GM23338 (cell line): ENCODE results near the gene ERI3. TPM values are rescaled to one million over a fixed set of nuclear protein-coding genes. Genes with fewer than 3 reads are reported as not detected.

Experiments used
- ATAC-seq: fragments of 200-7000 bp; cut with Tn5 transposase; 3 replicates; pipeline ENCODE4 v1.9.1; 2020
- DNase-seq: peaks from one replicate; pipeline ENCODE4 v3.0.0-alpha.2; 2015; ENCODE audit warnings: low spot score
- H2AFZ ChIP-seq: fragments of 200-600 bp; sonication (generic); 2 replicates; pipeline ENCODE4 v1.8.0; 2016; ENCODE audit warnings: antibody characterized with exemption, mild to moderate bottlenecking, moderate library complexity
- H3F3A ChIP-seq: fragments of 200-600 bp; sonication (generic); replicated peaks from 2 replicates; pipeline ENCODE4 v1.8.0; 2017; ENCODE audit warnings: antibody characterized with exemption, mixed run types, low read depth
- H3K27ac ChIP-seq: fragments of 200-600 bp; sonication (generic); 2 replicates; pipeline ENCODE4 v1.6.1; 2016; ENCODE audit warnings: low read depth
- H3K27me3 ChIP-seq: fragments of 200-600 bp; sonication (generic); 2 replicates; pipeline ENCODE4 v1.8.0; 2016; ENCODE audit warnings: mild to moderate bottlenecking, mixed run types, moderate library complexity; ENCODE audit not compliant: insufficient read depth
- H3K36me3 ChIP-seq: fragments of 200-600 bp; sonication (generic); 2 replicates; pipeline ENCODE4 v1.8.0; 2016; ENCODE audit warnings: mild to moderate bottlenecking; ENCODE audit not compliant: insufficient read depth
- H3K4me1 ChIP-seq: fragments of 200-600 bp; sonication (generic); 2 replicates; pipeline ENCODE4 v1.8.0; 2016; ENCODE audit warnings: mild to moderate bottlenecking, moderate library complexity; ENCODE audit not compliant: insufficient read depth
- H3K4me2 ChIP-seq: fragments of 200-600 bp; sonication (generic); 2 replicates; pipeline ENCODE4 v1.7.1; 2017; ENCODE audit warnings: mixed run types
- H3K4me3 ChIP-seq: fragments of 200-600 bp; sonication (generic); 2 replicates; pipeline ENCODE4 v1.6.1; 2016; ENCODE audit warnings: mixed run types
- H3K79me2 ChIP-seq: fragments of 200-600 bp; sonication (generic); replicated peaks from 2 replicates; pipeline ENCODE4 v1.8.0; 2017; ENCODE audit warnings: mild to moderate bottlenecking; ENCODE audit not compliant: insufficient read depth
- H3K9me2 ChIP-seq: fragments of 200-600 bp; sonication (generic); 2 replicates; pipeline ENCODE4 v1.8.0; 2017; ENCODE audit not compliant: insufficient read depth
- H4K20me1 ChIP-seq: fragments of 200-600 bp; sonication (generic); replicated peaks from 2 replicates; pipeline ENCODE4 v1.8.0; 2017; ENCODE audit warnings: mild to moderate bottlenecking; ENCODE audit not compliant: insufficient read depth
- H3K27ac Mint-ChIP-seq: 2 replicates; pipeline ENCODE4 v1.8.0; 2020; ENCODE audit warnings: inconsistent platforms, mild to moderate bottlenecking, moderate library complexity, mixed read lengths
- H3K27me3 Mint-ChIP-seq: 3 replicates; pipeline ENCODE4 v1.8.0; 2022; ENCODE audit warnings: low read depth, mild to moderate bottlenecking, moderate library complexity, mixed read lengths, inconsistent platforms; ENCODE audit not compliant: insufficient read depth, poor library complexity
- H3K36me3 Mint-ChIP-seq: 3 replicates; pipeline ENCODE4 v1.8.0; 2021; ENCODE audit warnings: low read depth, mild to moderate bottlenecking, inconsistent platforms, moderate library complexity, mixed read lengths
- H3K4me1 Mint-ChIP-seq: 3 replicates; pipeline ENCODE4 v1.8.0; 2020; ENCODE audit warnings: mild to moderate bottlenecking, inconsistent platforms, mixed read lengths
- H3K4me3 Mint-ChIP-seq: 3 replicates; pipeline ENCODE4 v1.8.0; 2021; ENCODE audit warnings: moderate library complexity, mild to moderate bottlenecking, inconsistent platforms, mixed read lengths
- H3K9me3 Mint-ChIP-seq: 3 replicates; pipeline ENCODE4 v1.8.0; 2020; ENCODE audit warnings: moderate library complexity, mild to moderate bottlenecking, inconsistent platforms, mixed read lengths
- CREB1 ChIP-seq: fragments of 250-450 bp; sonication (Bioruptor Pico); IDR thresholded peaks from 2 replicates; pipeline ENCODE4 v1.5.0; 2020; ENCODE audit warnings: low read depth, mild to moderate bottlenecking, moderate library complexity
- CTCF ChIP-seq, 2 experiments: fragments of 200-600 bp in 1 of 2; sonication (generic) in 1 of 2; conservative IDR thresholded peaks; 2 replicates each; pipeline versions ENCODE4 v1.5.1 to v1.6.1; 2016 to 2017; ENCODE audit warnings: antibody characterized with exemption in 2 of 2, low read depth in 2 of 2, mild to moderate bottlenecking in 2 of 2, moderate library complexity in 1 of 2
- ETS1 ChIP-seq: IDR thresholded peaks from 2 replicates; pipeline ENCODE4 v1.6.1; 2016; ENCODE audit warnings: antibody characterized with exemption
- EZH2 ChIP-seq: fragments of 200-600 bp; sonication (generic); IDR thresholded peaks from one replicate; pipeline ENCODE4 v1.8.0; 2017; ENCODE audit warnings: antibody characterized with exemption, mild to moderate bottlenecking, low read depth; ENCODE audit not compliant: unreplicated experiment
- EZH2phosphoT487 ChIP-seq: fragments of 200-600 bp; sonication (generic); IDR thresholded peaks from one replicate; pipeline ENCODE4 v1.8.1; 2018; ENCODE audit warnings: antibody characterized with exemption; ENCODE audit not compliant: unreplicated experiment
- JUNB ChIP-seq: IDR thresholded peaks from one replicate; pipeline ENCODE4 v1.6.1; 2016; ENCODE audit warnings: antibody characterized with exemption; ENCODE audit not compliant: unreplicated experiment
- NANOG ChIP-seq: IDR thresholded peaks from 2 replicates; pipeline ENCODE4 v1.6.1; 2016; ENCODE audit warnings: antibody characterized with exemption, borderline replicate concordance
- POLR2AphosphoS5 ChIP-seq: IDR thresholded peaks from 2 replicates; pipeline ENCODE4 v1.6.1; 2016; ENCODE audit warnings: antibody characterized with exemption, low read depth
- REST ChIP-seq: IDR thresholded peaks from one replicate; pipeline ENCODE4 v1.6.1; 2018; ENCODE audit warnings: antibody characterized with exemption; ENCODE audit not compliant: unreplicated experiment
- STAT1 ChIP-seq: IDR thresholded peaks from one replicate; pipeline ENCODE4 v1.6.1; 2016; ENCODE audit warnings: antibody characterized with exemption; ENCODE audit not compliant: unreplicated experiment
- ZNF114 ChIP-seq: fragments of 250-450 bp; sonication (Bioruptor Pico); IDR thresholded peaks from 2 replicates; pipeline ENCODE4 v1.5.0; 2020; ENCODE audit warnings: mild to moderate bottlenecking, moderate library complexity
- ZNF331 ChIP-seq: fragments of 250-450 bp; sonication (Bioruptor Pico); IDR thresholded peaks from 2 replicates; pipeline ENCODE4 v1.5.0; 2020; ENCODE audit warnings: low read depth, mild to moderate bottlenecking, moderate library complexity
- ZNF462 ChIP-seq: fragments of 250-450 bp; sonication (Bioruptor Pico); IDR thresholded peaks from 2 replicates; pipeline ENCODE4 v1.5.0; 2020; ENCODE audit warnings: mild to moderate bottlenecking, moderate library complexity
- polyA plus RNA-seq: library from polyadenylated mRNA; unstranded; fragments of >200 nt; fragmentation: Nextera tagmentation; extraction: Ambion mirVana; gene quantifications from 2 replicates; pipeline ENCODE4 v1.2.1, GENCODE V29; 2016
- total RNA-seq: library from RNA; depleted of rRNA; stranded (reverse); fragments of >200 nt; shearing (Covaris generic); gene quantifications from 2 replicates; pipeline ENCODE4 v1.2.3, GENCODE V29; 2014

The ERI3 gene
- total and polyA plus RNA-seq, 2 experiments from 2014 or later: 63.0 to 70.1 TPM

- TF ChIP-seq ZNF114 (CRISPR knock-in tag): no peak
- TF ChIP-seq NANOG: no peak
Observed at GRCh38 chr1:44200336-44200735, 154.7 kb downstream of the ERI3 start (continued).

GRCh38 chr1:44174630-44175029 is 180.4 kb downstream of the ERI3 start:
- no peak for DNase-seq
- ATAC-seq: no peak
- Histone ChIP-seq H4K20me1 (no peaks in the 10 kb centered on the region), H3K79me2 (no peaks in the 10 kb centered on the region), H3K27ac (no peak overlapping the region), H3K27me3 (no peaks in the 10 kb centered on the region), H2AFZ (no peak overlapping the region), H3K9me2 (no peaks in the 10 kb centered on the region), H3K4me2 (no peak overlapping the region), H3K36me3 (0 out of 2 replicates have a peak, but pooled peaks cover 4% of the 10 kb centered on the region), H3F3A (no peaks in the 10 kb centered on the region), H3K4me3 (no peak overlapping the region), H3K4me1 (no peaks in the 10 kb centered on the region; the same call in 1 of the 2 replicates)
- peaks cover 51% of the 10 kb centered on the region for H3K9me3 Mint-ChIP-seq
- no peak overlapping the region for H3K27ac Mint-ChIP-seq
- H3K4me1 Mint-ChIP-seq: peaks cover 3% of the 10 kb centered on the region; the same call in 1 of the 3 replicates
- H3K27me3 Mint-ChIP-seq: no peaks in the 10 kb centered on the region
- no peak overlapping the region for H3K4me3 Mint-ChIP-seq
- H3K36me3 Mint-ChIP-seq: peaks cover 20% of the 10 kb centered on the region
- TF ChIP-seq POLR2AphosphoS5 (no peak), CREB1 (CRISPR knock-in tag) (no peak), CTCF (conservative IDR thresholded peaks at IDR 0.05; ENCODE audit: low read depth in 2 of 2) (no peak), NANOG (no peak), REST (no peak), EZH2phosphoT487 (no peak), EZH2 (no peak), ZNF462 (no peak), ZNF114 (CRISPR knock-in tag) (no peak), JUNB (no peak), ETS1 (no peak), STAT1 (no peak), ZNF331 (CRISPR knock-in tag) (no peak)
